Activated CD4-positive, alpha-beta memory T cell treated with anti-CD3 and anti-CD28 coated beads for 36 hours (primary cell): ENCODE results near the gene ABLIM2. TPM values are rescaled to one million over a fixed set of nuclear protein-coding genes. Genes with fewer than 3 reads are reported as not detected.
A peak's percentile ranks its signal among the peaks of the same experiment; 100 is the strongest.

ENCODE experiments used
- CTCF ChIA-PET: fragments of 350-600 bp; sonication (Branson Sonifier 250); formaldehyde crosslinking; loops from one replicate; lab custom pipeline; 2021; ENCODE audit warnings: antibody characterized with exemption, inconsistent platforms; lab: Charles Lee
- POLR2A ChIA-PET: fragments of 350-600 bp; sonication (Branson Sonifier 250); formaldehyde crosslinking; loops from one replicate; lab custom pipeline; 2021; ENCODE audit warnings: antibody characterized with exemption; lab: Charles Lee
- DNase-seq: peaks from one replicate; pipeline ENCODE4 v3.0.0-alpha.2; 2020
- H3K27ac Mint-ChIP-seq: one replicate; pipeline ENCODE4 v1.8.0; 2021; ENCODE audit warnings: mixed read lengths
- H3K27me3 Mint-ChIP-seq: one replicate; pipeline ENCODE4 v1.8.0; 2021; ENCODE audit warnings: mixed read lengths
- H3K36me3 Mint-ChIP-seq: one replicate; pipeline ENCODE4 v1.8.0; 2021; ENCODE audit warnings: mixed read lengths
- H3K4me1 Mint-ChIP-seq: one replicate; pipeline ENCODE4 v1.8.0; 2021; ENCODE audit warnings: low read depth, mixed read lengths
- H3K4me3 Mint-ChIP-seq: one replicate; pipeline ENCODE4 v1.8.0; 2021; ENCODE audit warnings: mild to moderate bottlenecking, mixed read lengths
- H3K9me3 Mint-ChIP-seq: one replicate; pipeline ENCODE4 v1.8.0; 2021; ENCODE audit warnings: mixed read lengths
- intact Hi-C: fragments of 100-400 bp; cut with micrococcal nuclease; formaldehyde crosslinking; loops from one replicate; pipeline ENCODE4 v1.15.1; 2023
- total RNA-seq, 2 experiments: library from RNA; stranded (reverse); gene quantifications; one replicate each; pipeline ENCODE4 v1.2.3, GENCODE V29; 2021

ABLIM2 gene
- total RNA-seq, 2 experiments from 2014 or later, result 0.55 to 0.63 TPM

DNA sequence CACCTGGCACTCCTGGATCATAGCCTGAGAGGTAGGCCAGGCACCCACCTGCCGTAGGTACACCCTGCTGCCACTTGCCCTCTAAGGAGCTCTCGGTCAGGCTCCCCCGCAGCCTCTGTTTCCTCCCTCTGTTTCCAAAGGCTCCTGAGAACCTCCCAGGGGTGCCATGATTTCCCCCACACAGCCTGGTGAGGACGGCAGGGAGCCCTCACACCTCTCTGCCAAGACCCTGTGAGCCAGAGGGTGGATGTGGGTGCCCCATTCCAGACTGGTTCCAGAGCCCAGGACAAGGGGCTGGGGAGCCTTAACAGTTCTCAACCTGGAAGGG, 1.6 kb upstream of the ABLIM2 start:
- H3K27ac Mint-ChIP-seq, result no peak overlapping the region
- POLR2A ChIA-PET, result interaction anchor here (1.2 kb wide), 1 partner anchor 39 kb away, joined by 5 read pairs; the partner anchor contains the start of gene SH3TC1
- H3K4me3 Mint-ChIP-seq, result peak overlapping the region; percentile 99
- no peak for DNase-seq
- CTCF ChIA-PET, result interaction anchor here (2.4 kb wide), 1 partner anchor 17 kb away, joined by 11 read pairs; no protein-coding TSS in a partner anchor
- H3K27me3 Mint-ChIP-seq, result peaks cover 5% of the 10 kb centered on the region
- H3K9me3 Mint-ChIP-seq, result no peaks in the 10 kb centered on the region
- peaks cover 16% of the 10 kb centered on the region for H3K4me1 Mint-ChIP-seq
- no peaks in the 10 kb centered on the region for H3K36me3 Mint-ChIP-seq
- intact Hi-C loops, result no loop called here

DNA sequence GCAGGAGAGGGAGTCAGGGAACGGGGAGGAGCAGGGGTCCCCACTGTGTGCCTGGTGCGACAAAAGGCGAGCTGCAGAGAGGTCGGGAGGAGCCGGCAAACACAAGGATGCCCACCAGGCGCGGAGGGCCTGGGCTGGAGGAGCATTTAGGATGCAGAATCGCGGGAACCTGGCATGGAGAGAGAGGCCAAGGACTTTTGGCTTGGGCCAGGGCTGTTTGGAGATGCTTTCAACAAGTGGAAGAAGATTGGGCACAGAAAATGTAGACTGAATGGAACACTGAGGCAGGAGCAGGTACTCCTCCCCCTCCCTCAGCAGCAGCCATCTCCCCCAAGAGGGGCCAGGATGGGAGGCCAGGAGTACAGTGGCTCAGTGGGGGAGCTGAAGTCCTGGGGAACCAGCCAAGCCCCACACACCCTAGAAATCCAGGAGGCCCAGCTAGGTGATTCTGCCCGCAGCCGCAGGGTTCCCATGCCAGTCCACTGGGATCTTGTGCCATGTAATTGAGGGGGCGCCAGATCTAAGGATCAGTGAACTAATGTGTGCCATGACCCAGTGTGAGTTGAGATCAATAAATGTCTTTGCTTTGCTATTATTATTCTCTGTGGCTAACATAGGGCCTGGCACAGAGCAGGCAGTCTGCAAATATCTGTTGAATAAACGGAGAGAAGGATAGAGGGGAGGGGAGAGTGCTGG, 1.1 kb upstream of the ABLIM2 start:
- Mint-ChIP-seq H3K9me3 (no peaks in the 10 kb centered on the region), H3K27ac (no peak overlapping the region), H3K27me3 (peaks cover 5% of the 10 kb centered on the region), H3K36me3 (no peaks in the 10 kb centered on the region), H3K4me3 (peak overlapping the region; percentile 99), H3K4me1 (peaks cover 16% of the 10 kb centered on the region)
- ChIA-PET CTCF (interaction anchor here (1.2 to 2.4 kb wide), 2 partner anchors 13 to 17 kb away, joined by 3 to 11 read pairs; no protein-coding TSS in a partner anchor), POLR2A (interaction anchor here (1.2 kb wide), 1 partner anchor 40 kb away, joined by 5 read pairs; the partner anchor contains the start of gene SH3TC1)
- no peak for DNase-seq
- intact Hi-C loops, result loop anchor here (2.0 to 5.0 kb wide), 2 partner anchors 38 to 69 kb away; partner anchors contain the start of gene SH3TC1

- Mint-ChIP-seq H3K4me3 (peak overlapping the region; percentile 56), H3K27ac (no peak overlapping the region), H3K27me3 (peaks cover 5% of the 10 kb centered on the region), H3K36me3 (no peaks in the 10 kb centered on the region), H3K4me1 (peaks cover 16% of the 10 kb centered on the region), H3K9me3 (no peaks in the 10 kb centered on the region)
- no peak for DNase-seq
- ChIA-PET POLR2A (interaction anchor here (1.2 kb wide), 1 partner anchor 41 kb away, joined by 3 read pairs; the partner anchor contains the start of gene SH3TC1), CTCF (interaction anchor here (1.0 to 2.4 kb wide), 3 partner anchors 13 to 84 kb away, joined by 4 to 11 read pairs (median 5); no protein-coding TSS in a partner anchor)
- intact Hi-C loops, result loop anchor here (1.0 to 5.0 kb wide), 3 partner anchors 39 to 282 kb away; partner anchors contain the start of genes ACOX3, SH3TC1 and TRMT44
Observed at GRCh38 chr4:8157944-8158709, 486 bp downstream of the ABLIM2 start.

GRCh38 chr4:8157496-8157895, 1.1 kb downstream of the ABLIM2 start:
- no peaks in the 10 kb centered on the region for H3K36me3 Mint-ChIP-seq
- intact Hi-C loops, result loop anchor here (5.0 kb wide), 1 partner anchor 40 kb away; the partner anchor contains the start of gene SH3TC1
- H3K4me1 Mint-ChIP-seq, result peaks cover 16% of the 10 kb centered on the region
- DNase-seq, result no peak
- no peak overlapping the region for H3K27ac Mint-ChIP-seq
- H3K9me3 Mint-ChIP-seq, result no peaks in the 10 kb centered on the region
- peaks cover 5% of the 10 kb centered on the region for H3K27me3 Mint-ChIP-seq
- H3K4me3 Mint-ChIP-seq, result peak overlapping the region; percentile 37
- CTCF ChIA-PET, result no interaction called here
- POLR2A ChIA-PET, result interaction anchor here (1.2 kb wide), 1 partner anchor 42 kb away, joined by 3 read pairs; the partner anchor contains the start of gene SH3TC1

DNA sequence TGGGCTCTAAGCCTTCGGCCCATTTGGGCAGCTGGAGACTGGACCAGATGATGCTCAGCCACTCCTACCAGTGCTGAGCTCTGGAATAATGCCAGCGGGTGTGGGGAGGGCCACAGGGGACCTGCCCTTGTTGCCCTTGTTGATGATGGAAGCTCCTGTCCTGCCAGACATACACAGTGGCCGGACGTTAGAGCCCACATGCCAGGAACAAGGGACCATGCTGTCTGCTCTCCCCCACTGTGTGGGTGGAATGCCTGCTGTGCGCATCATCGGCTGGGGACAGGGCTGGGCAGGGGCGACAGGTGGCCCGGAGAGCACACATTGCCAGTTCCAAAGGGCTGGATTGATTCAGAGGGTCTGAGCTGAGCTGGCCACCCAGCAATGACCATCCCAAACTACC, 2.0 kb downstream of the ABLIM2 start:
- intact Hi-C loops, result loop anchor here (5.0 kb wide), 1 partner anchor 41 kb away; the partner anchor contains the start of gene SH3TC1
- no peaks in the 10 kb centered on the region for H3K36me3 Mint-ChIP-seq
- ChIA-PET POLR2A (no interaction called here), CTCF (no interaction called here)
- H3K4me3 Mint-ChIP-seq, result no peak overlapping the region
- H3K4me1 Mint-ChIP-seq, result peaks cover 16% of the 10 kb centered on the region
- DNase-seq, result no peak
- peaks cover 5% of the 10 kb centered on the region for H3K27me3 Mint-ChIP-seq
- no peak overlapping the region for H3K27ac Mint-ChIP-seq
- no peaks in the 10 kb centered on the region for H3K9me3 Mint-ChIP-seq

- no peak for DNase-seq
- ChIA-PET CTCF (no interaction called here), POLR2A (no interaction called here)
- Mint-ChIP-seq H3K36me3 (no peaks in the 10 kb centered on the region), H3K27me3 (peaks cover 5% of the 10 kb centered on the region), H3K4me1 (peaks cover 16% of the 10 kb centered on the region), H3K4me3 (no peak overlapping the region), H3K27ac (no peak overlapping the region), H3K9me3 (no peaks in the 10 kb centered on the region)
- intact Hi-C loops, result loop anchor here (5.0 kb wide), 1 partner anchor 41 kb away; the partner anchor contains the start of gene SH3TC1
Observed at GRCh38 chr4:8155660-8156421, 2.8 kb downstream of the ABLIM2 start.

DNA sequence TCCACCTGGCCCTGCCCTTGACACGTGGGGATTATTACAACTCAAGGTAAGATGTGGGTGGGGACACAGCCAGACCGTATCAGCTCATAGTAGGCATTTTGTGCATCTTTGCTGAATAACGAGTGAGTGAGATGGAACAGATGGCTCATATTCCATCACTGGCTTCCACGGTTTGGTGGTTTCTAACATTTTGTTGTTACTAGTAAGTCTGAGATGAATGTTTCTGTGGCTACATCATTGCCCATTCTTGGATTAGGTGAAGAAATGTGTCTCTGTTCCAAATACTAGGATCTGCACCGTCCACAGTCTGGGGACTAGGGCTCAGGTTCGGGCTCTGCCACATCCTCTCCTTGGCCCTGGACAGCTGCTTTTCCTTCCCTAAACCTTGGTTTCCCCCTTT, 3.6 kb downstream of the ABLIM2 start:
- intact Hi-C loops, result loop anchor here (5.0 kb wide), 1 partner anchor 42 kb away; the partner anchor contains the start of gene SH3TC1
- Mint-ChIP-seq H3K4me1 (peaks cover 16% of the 10 kb centered on the region), H3K4me3 (no peak overlapping the region), H3K27me3 (peaks cover 5% of the 10 kb centered on the region), H3K9me3 (no peaks in the 10 kb centered on the region), H3K27ac (no peak overlapping the region), H3K36me3 (no peaks in the 10 kb centered on the region)
- ChIA-PET POLR2A (no interaction called here), CTCF (no interaction called here)
- peak; percentile 24 for DNase-seq

DNA sequence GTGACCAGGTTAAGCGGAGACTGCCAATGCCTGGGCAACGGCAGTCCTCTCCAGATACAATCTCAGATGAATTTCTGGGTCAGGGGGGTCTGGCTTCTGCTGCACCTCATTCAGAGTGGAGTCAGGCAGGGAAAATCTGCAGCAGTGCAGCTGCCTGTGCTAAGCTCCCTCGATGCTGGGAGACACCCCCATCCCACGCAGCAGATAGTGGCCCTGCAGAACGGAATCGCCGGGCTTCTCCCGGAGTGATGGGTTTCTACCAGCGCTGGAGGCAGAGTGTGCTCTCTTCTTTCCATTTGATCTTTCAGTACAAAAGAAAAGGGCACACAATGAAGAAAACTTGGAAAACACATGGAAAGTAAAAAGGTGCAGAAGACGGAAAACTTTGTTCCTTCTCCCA, 5.2 kb downstream of the ABLIM2 start:
- ChIA-PET CTCF (no interaction called here), POLR2A (no interaction called here)
- intact Hi-C loops, result no loop called here
- Mint-ChIP-seq H3K4me3 (no peak overlapping the region), H3K27ac (no peak overlapping the region), H3K9me3 (no peaks in the 10 kb centered on the region), H3K27me3 (peaks cover 5% of the 10 kb centered on the region), H3K36me3 (no peaks in the 10 kb centered on the region), H3K4me1 (peaks cover 6% of the 10 kb centered on the region)
- DNase-seq, result no peak

- ChIA-PET POLR2A (no interaction called here), CTCF (no interaction called here)
- Mint-ChIP-seq H3K4me3 (no peak overlapping the region), H3K36me3 (no peaks in the 10 kb centered on the region), H3K9me3 (no peaks in the 10 kb centered on the region), H3K27ac (no peak overlapping the region), H3K4me1 (peaks cover 6% of the 10 kb centered on the region), H3K27me3 (peaks cover 5% of the 10 kb centered on the region)
- no peak for DNase-seq
- intact Hi-C loops, result no loop called here
Observed at GRCh38 chr4:8152865-8153257, 5.8 kb downstream of the ABLIM2 start.

DNA sequence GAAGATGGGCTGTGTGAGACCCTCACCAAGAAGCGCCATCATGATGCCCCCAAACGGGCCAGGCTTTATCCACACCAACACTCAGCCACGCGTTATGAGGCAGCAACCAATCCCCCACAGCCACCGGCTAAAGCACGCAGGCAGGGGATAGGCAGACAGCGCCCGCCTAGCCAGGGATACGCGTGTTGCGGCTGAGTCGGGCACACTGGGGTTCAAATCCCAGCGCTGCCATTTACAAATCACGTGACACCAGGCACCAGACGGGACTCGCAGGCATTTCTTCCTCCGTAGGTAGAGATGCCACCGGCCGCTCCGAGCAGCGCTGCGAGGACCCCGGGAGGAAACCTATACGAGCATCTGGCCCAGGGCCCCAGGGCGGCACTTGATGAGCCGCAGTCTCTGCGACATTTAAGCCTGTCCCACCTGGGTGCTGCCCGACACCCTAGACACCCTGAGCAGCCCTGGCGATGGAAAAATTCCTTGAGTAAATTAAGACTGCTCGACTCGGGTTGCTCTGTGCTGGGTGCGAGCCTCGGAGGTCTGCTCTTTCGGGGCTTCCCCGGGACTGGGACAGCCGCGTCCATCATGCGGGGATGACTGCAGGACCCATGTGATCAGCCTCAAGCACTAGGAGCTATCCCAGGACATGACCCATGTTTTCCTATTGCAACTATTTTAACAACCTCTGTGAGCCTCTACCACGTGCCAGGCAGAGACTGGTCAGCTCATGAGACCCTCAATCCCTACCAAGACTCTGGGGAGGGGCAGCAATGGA, 6.3 kb downstream of the ABLIM2 start:
- peaks cover 2% of the 10 kb centered on the region for H3K4me1 Mint-ChIP-seq
- POLR2A ChIA-PET, result no interaction called here
- CTCF ChIA-PET, result no interaction called here
- no peak overlapping the region for H3K4me3 Mint-ChIP-seq
- H3K36me3 Mint-ChIP-seq, result no peaks in the 10 kb centered on the region
- H3K27ac Mint-ChIP-seq, result no peak overlapping the region
- peaks cover 2% of the 10 kb centered on the region for H3K27me3 Mint-ChIP-seq
- DNase-seq, result no peak
- H3K9me3 Mint-ChIP-seq, result no peaks in the 10 kb centered on the region
- intact Hi-C loops, result no loop called here

- no peak overlapping the region for H3K27ac Mint-ChIP-seq
- intact Hi-C loops, result no loop called here
Observed at GRCh38 chr4:8151165-8151650, 7.4 kb downstream of the ABLIM2 start.

More at GRCh38 chr4:8151165-8151650, 7.4 kb downstream of the ABLIM2 start:
- Mint-ChIP-seq H3K4me3 (no peak overlapping the region), H3K36me3 (no peaks in the 10 kb centered on the region), H3K27me3 (no peaks in the 10 kb centered on the region), H3K4me1 (no peaks in the 10 kb centered on the region), H3K9me3 (no peaks in the 10 kb centered on the region)
- ChIA-PET POLR2A (interaction anchor here (0.7 kb wide), 1 partner anchor 20 kb away, joined by 3 read pairs; no protein-coding TSS in a partner anchor), CTCF (no interaction called here)
- no peak for DNase-seq
